Suppressor macrophage (primary cell): ENCODE results near the gene FIBIN.
"Not testable (repeated sequence)": the region's sequence is repeated elsewhere in the genome, so short reads cannot be mapped to it uniquely, and the experiment has no call there.

Experiments
- DNase-seq, 4 experiments: peaks; one replicate each; pipeline ENCODE4 v3.0.0-alpha.2; 2020 to 2022

Gene FIBIN

DNA sequence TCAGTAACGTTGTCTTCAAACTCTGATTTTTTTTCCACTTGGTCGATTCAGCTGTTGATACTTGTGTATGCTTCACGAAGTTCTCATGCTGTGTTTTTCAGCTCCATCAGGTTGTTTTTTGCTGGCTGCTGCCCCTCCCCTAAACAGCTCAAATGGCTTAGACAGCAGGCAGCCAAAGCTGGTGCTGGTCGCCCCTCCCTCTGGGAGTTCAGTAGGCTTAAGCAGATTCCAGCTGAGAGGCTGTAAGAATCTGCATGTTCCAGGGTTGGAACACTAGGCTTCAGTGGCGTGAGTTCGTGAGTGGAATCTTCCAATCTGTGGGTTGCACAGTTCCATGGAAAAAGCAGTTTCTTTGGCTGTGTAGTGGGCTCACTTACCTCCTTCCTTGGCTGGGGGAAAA is 10.3 kb upstream of the FIBIN start:
- no peak for DNase-seq

DNA sequence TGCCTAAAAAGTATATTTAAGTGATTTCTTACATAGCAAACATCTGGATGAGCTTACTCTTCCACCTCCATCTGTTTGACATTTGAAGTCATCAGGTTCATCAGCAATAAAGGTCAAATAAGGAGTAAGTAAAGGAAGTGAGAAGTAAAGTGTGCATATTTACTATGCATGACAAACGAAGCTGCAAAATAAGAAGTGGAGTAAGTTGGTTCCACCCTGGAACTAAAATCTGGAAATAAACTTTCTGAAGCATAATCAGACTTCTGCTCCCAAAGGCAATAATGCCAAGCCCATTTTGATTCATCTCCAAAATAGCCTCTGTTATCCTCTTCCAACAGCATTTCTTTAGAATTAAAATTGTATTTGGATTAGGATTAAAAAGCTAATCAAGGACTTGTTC is 8.4 kb upstream of the FIBIN start:
- no peak for DNase-seq

DNA sequence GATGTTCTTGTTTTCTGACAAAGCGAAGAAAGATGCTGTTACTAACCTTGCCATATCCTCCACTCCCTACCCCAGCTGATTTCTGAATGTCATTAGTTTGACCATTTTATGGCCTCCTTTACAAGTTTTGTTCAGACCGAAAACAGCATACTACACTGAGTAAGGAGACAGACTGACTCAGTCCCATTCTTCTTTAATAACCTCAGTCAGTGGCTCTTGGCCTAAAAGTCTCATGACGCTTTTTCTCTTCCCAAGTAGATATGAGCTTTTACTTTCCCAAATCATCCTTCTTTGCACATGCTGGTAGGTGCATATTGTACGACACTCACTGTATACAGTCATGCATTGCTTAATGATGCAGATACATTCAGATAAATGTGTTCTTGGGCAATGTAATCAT is 8.0 kb upstream of the FIBIN start:
- no peak for DNase-seq

DNA sequence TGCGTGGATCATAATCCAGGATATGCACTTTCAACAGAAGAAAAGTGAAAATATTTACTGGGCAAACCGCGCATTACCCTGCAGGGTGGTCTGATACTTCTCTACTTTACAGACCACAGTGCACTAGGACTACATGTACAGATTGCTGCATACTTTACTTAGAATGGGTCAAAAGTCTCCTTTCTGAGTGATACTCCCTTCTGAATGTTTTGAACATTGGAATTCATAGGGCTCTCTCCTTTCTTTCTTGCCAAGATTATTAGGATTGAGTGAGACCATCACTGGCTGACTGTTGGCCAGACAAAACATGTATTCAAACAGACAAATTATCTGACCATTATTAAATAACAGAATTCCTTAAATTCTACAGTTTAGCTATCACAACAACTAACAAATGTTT is 6.6 kb upstream of the FIBIN start:
- DNase-seq, result no peak

DNA sequence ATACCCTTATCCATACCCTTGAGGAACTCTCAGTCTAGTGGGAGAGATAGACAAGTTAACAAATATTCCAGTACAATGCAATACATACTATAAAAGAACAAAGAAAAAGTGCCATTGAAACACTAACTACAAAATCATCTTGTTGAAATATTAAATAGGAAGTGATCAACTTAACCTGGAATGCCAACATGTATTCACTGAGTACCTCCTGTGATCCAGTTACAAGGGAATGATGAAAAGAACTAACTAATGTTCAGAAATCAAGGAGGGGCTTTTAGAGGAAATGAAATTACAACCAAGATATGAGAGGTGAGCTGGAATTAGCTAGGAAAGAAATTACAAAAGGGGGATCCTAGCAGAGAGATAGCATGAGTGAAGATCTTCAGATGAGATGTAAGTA is 6.2 kb upstream of the FIBIN start:
- no peak for DNase-seq

DNA sequence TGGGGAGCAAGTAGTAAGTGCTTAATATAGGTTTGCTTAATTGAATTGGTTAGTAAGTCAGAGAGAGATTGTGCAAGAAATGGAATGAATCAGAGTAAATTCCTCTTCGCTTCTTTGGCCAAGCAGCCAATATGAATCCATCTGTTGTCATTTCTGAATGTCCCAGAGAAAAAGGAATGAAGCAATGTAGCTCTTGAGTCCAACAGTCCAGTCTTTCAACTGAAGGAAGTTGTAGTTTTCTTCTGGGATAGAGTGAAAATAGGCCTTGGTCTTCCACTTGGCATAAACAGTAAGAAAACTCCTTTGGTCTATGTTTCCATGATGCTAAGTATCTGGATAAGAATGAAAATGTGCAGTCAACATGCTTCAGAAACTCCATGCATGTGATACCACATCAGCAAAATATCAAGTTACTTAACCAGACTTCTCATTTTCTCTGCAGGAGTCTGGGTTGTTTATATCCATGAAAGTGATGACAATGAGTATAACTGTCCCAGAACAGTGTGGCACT is 1.8 kb upstream of the FIBIN start:
- no peak for DNase-seq

DNA sequence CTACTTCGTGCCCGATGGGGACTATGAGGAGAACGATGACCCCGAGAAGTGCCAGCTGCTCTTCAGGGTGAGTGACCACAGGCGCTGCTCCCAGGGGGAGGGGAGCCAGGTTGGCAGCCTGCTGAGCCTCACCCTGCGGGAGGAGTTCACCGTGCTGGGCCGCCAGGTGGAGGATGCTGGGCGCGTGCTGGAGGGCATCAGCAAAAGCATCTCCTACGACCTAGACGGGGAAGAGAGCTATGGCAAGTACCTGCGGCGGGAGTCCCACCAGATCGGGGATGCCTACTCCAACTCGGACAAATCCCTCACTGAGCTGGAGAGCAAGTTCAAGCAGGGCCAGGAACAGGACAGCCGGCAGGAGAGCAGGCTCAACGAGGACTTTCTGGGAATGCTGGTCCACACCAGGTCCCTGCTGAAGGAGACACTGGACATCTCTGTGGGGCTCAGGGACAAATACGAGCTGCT is 751 bp downstream of the FIBIN start:
- DNase-seq, result no peak

DNA sequence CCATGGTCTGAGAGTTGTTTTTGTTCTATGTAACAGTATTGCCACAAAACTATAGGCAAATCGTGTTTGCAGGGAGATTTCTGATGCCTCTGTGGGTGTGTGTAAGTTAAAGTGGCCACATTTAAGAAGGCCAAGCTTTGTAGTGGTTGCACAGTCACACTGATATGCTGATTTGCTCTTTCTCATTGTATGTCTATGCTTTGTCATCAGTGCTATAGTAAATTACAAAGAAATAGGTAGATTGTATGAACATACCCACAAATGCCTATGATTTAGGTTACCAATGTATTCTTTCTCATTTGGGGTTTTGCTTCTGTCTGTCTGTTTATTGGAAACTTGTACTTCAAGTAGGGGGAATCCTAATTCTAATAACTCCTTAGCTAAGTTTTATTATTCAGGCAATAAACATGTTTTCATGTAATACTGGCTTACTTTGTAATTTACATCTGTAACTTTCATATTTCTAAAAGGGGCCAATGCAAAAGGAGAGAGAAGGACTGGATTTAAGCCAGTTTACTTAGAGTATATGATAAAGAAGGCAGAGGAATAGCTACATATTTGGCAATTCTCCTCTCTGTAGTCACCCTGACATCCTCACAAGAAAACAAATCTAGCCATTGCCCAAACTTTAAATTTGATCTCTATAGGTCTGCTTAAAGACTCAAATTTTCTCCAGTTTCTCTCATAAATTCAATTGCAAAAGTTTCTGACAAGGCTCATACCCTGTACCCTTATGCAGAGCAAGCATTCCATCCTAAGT is 2.0 kb downstream of the FIBIN start:
- DNase-seq, result no peak

DNA sequence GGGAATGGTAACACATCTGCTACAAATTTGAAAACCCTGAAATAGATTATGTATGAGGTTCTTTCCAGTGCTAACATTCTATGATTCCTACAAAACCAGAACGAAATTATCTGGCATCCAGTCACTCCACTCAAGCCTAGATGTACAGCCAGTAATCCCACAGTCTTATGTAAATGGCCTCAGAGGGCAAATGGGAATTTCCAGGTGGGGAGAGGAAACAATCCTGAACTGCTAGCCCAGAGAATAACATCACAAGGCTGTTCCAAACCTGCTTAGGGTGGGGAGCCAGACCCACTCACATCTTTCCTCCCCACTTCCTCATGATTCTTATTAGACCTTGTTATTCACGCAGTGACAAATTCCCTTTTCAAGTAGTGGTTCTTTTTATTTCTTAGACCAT is 3.5 kb downstream of the FIBIN start:
- DNase-seq, result no peak

DNA sequence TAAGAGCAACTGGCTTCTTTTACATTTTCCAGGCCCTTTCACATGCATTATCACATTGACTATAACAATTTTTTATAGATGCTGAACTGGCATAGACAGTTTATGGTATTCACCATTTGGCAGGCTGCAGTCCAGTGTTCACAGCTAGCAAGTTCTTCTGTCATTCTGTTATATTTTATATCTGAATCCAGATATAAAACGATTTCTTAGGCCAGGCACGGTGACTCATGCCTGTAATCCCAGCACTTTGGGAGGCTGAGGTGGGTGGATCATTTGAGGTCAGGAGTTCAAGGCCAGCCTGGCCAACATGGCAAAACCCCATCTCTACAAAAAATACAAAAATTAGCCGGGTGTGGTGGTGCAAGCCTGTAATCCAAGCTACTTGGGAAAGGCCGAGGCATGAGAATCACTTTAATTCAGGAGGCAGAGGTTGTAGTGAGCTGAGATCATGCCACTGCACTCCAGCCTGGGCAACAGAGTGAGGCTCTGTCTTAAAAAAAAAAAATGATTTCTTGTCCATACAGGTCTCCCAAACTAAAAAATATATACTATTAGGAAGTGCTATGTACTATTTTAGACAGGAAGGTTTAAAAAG is 7.3 kb downstream of the FIBIN start:
- not testable (repeated sequence) for DNase-seq

DNA sequence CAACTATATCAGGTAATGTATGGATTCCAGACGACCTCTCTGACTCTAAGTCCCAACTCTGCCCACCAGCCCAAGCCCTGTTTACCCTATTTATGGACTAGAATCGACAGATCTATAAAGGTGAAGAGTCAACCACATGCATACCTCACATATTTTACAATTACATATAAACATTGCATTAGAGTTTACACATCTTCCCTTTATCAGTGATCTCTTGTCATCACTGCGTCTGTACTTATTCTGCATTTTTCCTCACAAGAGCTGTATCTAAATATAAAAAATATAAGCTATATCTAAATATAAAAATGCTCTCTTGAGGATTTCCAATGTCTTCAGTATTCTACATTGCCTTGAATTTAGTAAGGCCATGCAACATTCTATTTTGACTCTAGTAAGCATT is 8.5 kb downstream of the FIBIN start:
- DNase-seq, result no peak

DNA sequence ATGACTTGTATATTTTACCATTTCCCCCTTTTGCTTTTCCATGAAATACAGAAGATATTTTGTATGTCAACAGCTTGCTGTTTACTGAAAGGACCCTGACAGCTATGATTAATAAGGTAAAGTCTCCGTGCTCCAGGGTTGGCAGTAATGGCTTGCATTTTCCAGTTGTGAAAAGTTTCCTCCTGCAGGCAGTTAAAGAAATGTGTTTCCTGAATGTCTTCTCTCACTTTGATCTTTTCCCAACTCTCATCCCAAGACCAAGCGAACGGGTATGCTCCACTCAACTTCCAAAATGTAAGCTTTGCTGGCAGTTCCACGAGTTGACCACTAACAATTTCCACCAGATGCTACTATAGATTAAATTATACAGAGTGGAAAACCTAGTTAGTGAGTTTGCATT is 8.9 kb downstream of the FIBIN start:
- DNase-seq, result no peak

DNA sequence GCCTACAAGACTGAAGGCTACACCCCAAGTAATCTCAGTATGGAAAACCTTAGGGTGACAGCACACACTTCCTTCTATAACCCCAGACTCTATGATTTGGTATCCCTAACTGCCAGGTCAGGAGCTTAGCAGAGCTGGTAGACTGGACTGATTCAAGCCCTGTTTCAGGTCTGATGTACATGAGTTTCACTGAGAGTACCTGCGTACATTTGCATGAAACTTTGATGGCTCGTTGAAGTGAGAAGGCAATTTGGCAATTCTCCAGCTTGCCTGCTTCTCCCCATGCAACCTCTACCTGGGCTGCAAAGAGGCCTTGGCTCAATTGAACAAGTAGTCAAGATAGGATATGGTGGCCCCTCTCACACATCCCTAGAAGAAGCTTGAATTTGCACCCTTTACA is 10.2 kb downstream of the FIBIN start:
- DNase-seq, result no peak

DNA sequence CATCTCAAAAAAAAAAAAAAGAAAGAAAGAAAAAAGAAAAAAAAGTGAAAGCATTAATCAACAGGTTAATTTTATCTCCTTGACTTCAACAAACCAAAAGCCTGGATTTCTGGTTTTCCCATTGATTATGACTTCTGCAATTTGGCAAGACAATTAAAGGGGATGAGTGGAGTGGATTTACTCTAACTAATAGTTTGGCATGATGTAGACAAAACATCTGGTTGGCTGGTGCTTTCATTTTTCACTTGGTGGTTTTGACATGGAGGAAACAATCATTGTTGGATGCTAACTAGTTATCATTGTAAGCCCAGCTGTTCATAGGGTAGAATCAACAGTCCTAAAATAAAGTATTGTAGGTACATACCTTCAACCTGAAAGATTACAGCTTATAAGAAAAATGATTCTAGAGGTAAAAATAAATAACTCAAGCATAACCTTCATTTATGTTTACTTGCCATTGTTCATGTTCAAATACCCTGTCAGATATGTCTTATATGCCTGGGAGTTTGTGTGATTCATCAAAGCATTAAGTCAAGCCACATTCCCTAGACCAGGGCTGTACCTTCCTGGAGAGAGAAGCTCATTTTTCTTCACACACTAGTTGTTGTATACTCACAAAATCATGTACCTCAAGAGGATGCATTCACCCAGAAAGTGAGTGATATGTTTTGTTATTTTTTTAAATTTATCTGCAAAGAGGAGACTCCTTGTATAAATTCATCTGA is 15.1 kb downstream of the FIBIN start:
- DNase-seq, result no peak

DNA sequence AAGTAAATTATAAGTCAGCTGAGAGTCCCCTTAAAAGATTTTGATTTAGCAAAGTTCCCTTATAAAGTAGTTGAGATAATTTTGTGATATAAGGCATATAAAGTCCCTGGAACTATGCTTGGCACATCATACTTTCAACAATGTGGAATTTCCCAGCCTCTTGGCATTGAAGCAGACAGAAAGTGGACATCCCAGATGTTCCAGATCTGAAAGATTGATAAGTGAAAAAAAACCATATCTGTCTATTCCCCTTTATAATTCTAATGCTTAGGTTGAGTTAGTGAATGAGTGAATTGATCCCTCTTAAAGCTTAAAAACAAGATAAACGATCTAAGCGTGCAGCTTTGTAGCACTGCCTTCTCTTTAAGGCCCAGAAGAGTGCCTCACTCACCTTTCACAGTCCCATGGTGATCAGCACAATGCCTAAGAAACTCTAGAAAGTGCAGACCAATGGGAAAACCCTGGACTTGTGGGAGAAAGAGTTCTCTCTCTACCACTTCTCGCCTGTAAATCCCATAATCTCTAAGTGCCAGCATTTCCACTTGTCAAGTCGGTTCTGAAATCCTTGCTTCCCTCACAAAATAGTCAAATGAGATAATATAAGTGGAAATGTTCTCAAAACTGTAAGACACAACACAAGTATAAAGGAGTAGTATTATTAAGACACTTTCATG is 17.8 kb downstream of the FIBIN start:
- DNase-seq, result no peak

DNA sequence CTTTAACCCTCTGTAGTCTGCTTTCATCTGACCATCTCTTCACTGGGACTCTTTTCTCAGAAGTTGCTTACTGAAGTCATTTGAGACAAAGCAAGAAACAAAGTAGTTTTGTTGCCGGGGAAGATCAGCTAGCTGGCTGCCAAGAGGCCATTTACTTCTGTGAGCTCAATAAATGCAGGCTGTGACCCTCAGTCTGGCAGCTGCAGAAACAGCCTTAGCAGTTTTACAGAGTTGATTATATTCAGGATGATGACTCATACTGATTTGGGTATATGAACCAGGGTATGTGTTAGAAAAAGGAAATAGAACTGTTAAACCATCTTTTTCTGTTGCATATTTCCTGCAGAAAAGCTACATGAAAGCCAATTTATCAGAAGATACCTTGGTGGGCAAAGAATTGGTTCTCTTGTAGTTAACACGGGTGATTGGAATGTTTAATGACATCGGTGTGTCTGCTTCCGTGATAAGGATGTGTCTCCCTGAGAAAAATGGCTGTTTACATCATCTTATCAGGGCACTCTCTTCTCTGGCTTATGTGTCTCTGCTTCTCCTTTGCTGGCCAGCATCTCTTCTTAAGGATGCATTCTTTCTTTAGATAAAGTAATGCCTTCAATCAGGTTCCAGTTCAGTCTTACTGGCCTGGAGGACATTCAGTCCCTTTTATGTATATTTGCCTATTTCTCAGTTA is 18.5 kb downstream of the FIBIN start:
- DNase-seq, result no peak

DNA sequence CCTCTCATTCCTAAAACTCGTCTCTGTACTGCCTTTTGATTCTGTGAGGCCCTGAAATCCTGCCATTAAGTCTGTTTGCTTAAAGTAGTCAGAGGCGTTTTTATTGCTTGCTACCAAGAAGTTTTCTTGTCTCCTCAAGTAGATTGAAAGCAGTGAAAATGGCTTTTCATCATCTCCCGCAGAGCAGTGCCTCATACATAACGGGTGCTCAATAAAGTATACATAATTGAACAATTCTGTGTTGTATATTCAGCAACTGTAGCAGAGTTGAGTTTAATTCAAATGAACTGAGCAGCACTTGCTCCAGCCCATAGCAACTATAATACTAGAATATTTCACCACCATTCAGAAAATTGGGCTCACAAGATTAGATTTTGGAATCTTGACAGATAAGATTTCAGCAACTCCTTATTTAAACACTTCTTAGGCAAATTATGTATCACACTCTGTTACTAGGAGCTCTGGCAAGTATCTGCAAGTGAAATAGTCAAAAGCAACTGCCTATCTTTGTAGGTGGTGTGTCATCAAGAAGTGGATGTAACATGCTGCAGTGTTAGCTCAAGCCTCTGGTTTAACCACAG is 20.0 kb downstream of the FIBIN start:
- DNase-seq, result no peak

DNA sequence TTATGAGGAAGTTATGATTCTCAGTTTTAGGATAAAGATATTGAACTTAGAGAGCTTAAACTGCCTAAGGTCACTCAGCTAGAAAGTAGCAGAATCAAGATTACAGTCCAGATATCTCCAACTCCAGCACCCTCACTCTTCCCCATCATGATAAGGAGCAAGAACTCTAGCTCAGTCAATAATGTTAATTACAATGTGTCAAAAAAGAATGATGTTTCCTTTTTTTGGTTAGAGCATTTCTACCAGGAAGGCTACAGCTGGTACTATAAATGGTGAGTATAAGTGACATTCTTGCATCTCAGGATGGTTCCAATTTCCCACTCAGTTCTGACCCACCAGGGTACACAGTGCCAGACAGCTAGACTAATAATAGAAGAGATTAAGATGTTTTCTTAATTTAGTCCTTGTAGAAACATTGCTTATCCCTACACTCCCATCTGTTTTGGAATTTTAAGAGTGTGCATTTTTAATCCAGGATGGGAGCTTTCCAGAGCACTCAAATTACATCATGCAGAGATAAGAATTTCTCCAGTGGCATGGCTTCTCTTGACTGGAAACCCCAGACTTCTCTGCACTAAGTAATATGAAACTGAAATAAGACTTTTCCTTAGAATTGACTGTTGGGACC is 25.1 kb downstream of the FIBIN start:
- no peak for DNase-seq

DNA sequence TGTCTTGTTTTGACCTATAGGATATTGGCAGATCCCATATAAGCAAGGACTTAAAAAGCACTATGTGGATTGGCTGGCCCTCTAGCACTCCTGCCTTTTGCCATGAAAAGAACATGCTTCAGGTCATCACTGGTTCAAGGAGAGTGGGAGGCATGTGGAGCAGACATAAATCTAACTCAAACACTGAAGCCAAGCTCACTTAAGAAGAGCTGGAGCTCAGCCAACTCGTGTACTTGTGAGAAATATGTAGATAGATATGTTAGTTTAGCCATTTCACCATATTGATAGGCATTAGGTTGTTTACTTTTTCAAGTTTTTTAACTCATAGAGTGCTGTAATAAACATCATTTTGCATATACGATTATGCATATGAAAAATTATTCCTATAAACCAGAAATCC is 26.8 kb downstream of the FIBIN start:
- DNase-seq, result no peak

DNA sequence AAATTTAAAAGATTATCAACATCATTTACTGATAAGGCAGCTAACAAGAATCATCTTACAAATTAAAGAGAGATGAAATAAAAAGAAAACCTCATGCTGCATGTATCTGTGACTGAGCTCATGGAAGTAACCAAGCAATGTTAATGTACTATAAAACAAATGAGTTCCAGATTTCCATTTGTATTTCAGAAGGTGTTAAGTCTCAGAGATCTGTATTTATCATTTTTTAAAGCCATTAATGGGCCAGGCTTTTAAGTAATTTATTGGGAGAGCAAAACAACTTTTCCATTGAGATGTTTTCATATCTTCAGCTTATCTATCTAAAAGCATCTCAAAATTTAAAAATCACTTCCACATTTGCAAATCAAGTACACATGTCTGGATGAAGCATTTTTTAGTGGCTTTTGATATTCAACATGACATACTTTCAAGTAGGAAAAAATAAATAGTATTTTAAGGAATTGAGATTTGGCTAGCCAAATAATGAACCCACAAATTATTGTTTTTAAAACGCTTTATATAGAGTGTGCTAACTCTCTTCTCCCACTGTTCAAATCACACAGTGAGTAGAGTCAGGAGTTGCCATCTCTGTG is 28.8 kb downstream of the FIBIN start:
- DNase-seq, result no peak

DNA sequence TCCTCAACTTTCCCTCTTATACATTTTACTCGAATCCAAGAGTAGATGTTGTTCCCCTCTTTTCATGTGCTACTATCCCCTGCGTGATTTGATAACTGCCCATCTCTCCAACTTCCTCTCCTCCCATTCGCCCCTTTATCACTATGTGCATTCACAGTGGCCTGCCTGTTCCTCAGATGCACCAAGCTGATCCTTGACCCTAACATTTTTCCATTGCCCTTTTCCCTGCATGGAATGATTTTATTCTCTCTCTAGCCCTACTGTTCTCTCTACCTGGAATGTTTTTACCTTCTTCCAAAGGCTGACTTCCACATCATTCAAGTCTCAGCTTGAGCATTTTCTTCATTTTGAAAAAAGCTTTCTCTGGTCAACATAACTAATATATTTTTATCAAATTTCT is 31.0 kb downstream of the FIBIN start:
- no peak for DNase-seq
